Cardiac fibroblast (primary cell): ENCODE measurements around the gene CHCHD3.

Experiments used
- DNase-seq, 2 donors: peaks; one replicate each; pipeline versions ENCODE4 v3.0.0 to v3.0.0-alpha.2; 2010; ENCODE audit warnings: low read depth in 2 of 2
- H3K4me3 ChIP-seq, 2 donors: replicated peaks in 1 of 2; 1 replicate in 1 of 2; 2 replicates in 1 of 2; pipeline ENCODE4 v1.5.1; 2011; ENCODE audit warnings: low read depth in 2 of 2, low read length in 2 of 2, mild to moderate bottlenecking in 2 of 2, moderate library complexity in 1 of 2
- CTCF ChIP-seq: IDR thresholded peaks from one replicate; pipeline ENCODE4 v1.5.1; 2011; ENCODE audit warnings: low read depth, mild to moderate bottlenecking, low read length, inconsistent platforms

The CHCHD3 gene

GRCh38 chr7:133082390-133082766 is 488 bp upstream of the CHCHD3 start:
- TF ChIP-seq CTCF: no peak
- no peak for DNase-seq
- H3K4me3 ChIP-seq: no peak overlapping the region

GRCh38 chr7:133081119-133081598 is 731 bp downstream of the CHCHD3 start:
- DNase-seq: peak; percentile 12 to 15
- H3K4me3 ChIP-seq: peak overlapping the region; percentile 91 to 92
- TF ChIP-seq CTCF: no peak

- H3K4me3 ChIP-seq: no peak overlapping the region
- no peak for DNase-seq
- TF ChIP-seq CTCF: no peak
Measured at GRCh38 chr7:133079296-133079695, 2.6 kb downstream of the CHCHD3 start.

- no peak overlapping the region for H3K4me3 ChIP-seq
- TF ChIP-seq CTCF: no peak
- no peak for DNase-seq
Measured at GRCh38 chr7:133077394-133077793, 4.5 kb downstream of the CHCHD3 start.

GRCh38 chr7:133076142-133076541 is 5.7 kb downstream of the CHCHD3 start:
- DNase-seq: no peak
- no peak overlapping the region for H3K4me3 ChIP-seq
- TF ChIP-seq CTCF: no peak

- no peak overlapping the region for H3K4me3 ChIP-seq
- DNase-seq: no peak
- TF ChIP-seq CTCF: no peak
Measured at GRCh38 chr7:133071506-133071905, 10.4 kb downstream of the CHCHD3 start.

GRCh38 chr7:133070562-133070961 is 11.3 kb downstream of the CHCHD3 start:
- peak in 1 of 2 donors; percentile 23 for DNase-seq
- no peak overlapping the region for H3K4me3 ChIP-seq
- TF ChIP-seq CTCF: no peak
